GM12864 (cell line): ENCODE data around the gene HTR2C.

Source experiments
- DNase-seq: peaks from one replicate; pipeline ENCODE4 v3.0.0-alpha.2; 2011; ENCODE audit warnings: low read depth
- H3K4me3 ChIP-seq: 2 replicates; pipeline ENCODE4 v1.5.1; 2011; ENCODE audit warnings: mild to moderate bottlenecking, low read depth, low read length, control low read depth
- CTCF ChIP-seq: IDR thresholded peaks from 2 replicates; pipeline ENCODE4 v1.5.1; 2011; ENCODE audit warnings: low read depth, mild to moderate bottlenecking, moderate library complexity, low read length, control low read depth, inconsistent platforms; ENCODE audit errors: missing control alignments

Gene HTR2C

DNA sequence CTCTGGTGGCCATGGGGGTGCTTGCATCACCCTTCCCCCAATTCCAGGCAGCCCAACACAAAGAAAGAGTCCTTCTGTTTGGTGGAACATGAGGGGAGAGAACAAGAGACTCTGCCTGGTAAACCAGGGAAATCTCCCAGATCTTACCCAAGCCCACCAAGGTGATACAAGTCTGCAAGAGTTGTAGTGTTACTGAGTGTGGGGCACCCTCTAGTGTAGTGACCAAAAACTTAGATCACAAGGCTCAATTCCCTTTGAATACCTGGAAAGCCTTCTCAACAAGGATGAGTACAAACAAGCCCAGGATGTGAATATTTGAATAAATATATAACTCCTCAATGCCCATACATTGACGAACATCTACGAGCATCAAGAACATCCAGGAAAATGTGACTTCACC lies 368.8 kb downstream of the HTR2C start:
- H3K4me3 ChIP-seq, result no peak overlapping the region
- TF ChIP-seq CTCF, result no peak
- no peak for DNase-seq
